IMR-90 (cell line): ENCODE results near the gene PLIN5. TPM values are rescaled to one million over a fixed set of nuclear protein-coding genes. Genes with fewer than 3 reads are reported as not detected.

Experiments
- ATAC-seq: fragments of 200-7000 bp; cut with Tn5 transposase; 2 replicates; pipeline ENCODE4 v1.9.1; 2020; ENCODE audit warnings: low read depth, mild to moderate bottlenecking, moderate library complexity
- BruUV-seq: library from RNA; stranded (reverse); fragments of 400-500 nt; replicated peaks from 2 replicates; lab custom pipeline; 2021; lab: Mats Ljungman, UMichigan
- CTCF ChIA-PET: fragments of 300-600 bp; formaldehyde crosslinking; extraction: SDS; loops from one replicate; lab custom pipeline; 2021; ENCODE audit warnings: antibody characterized with exemption; lab: Yijun Ruan, JAX
- POLR2A ChIA-PET: fragments of 300-600 bp; sonication (Branson Sonifier 250); formaldehyde crosslinking; loops from one replicate; lab custom pipeline; 2022; ENCODE audit warnings: antibody characterized with exemption; ENCODE audit not compliant: unreplicated experiment; lab: Charles Lee
- DNase-seq: peaks from one replicate; pipeline ENCODE4 v3.0.0; 2013
- H2AFZ ChIP-seq: replicated peaks from 2 replicates; pipeline ENCODE3; 2013; ENCODE audit warnings: low read length, mild to moderate bottlenecking; ENCODE audit not compliant: poor library complexity
- H2AK5ac ChIP-seq: 2 replicates; pipeline ENCODE4 v1.6.1; 2013; ENCODE audit warnings: low read depth, low read length, inconsistent platforms
- H2AK9ac ChIP-seq: replicated peaks from 2 replicates; pipeline ENCODE3; 2013; ENCODE audit warnings: mild to moderate bottlenecking, low read depth, low read length, moderate library complexity; ENCODE audit not compliant: poor library complexity
- H2BK120ac ChIP-seq: 2 replicates; pipeline ENCODE4 v1.6.1; 2013; ENCODE audit warnings: low read depth, low read length, inconsistent platforms
- H2BK15ac ChIP-seq: 3 replicates; pipeline ENCODE4 v1.6.1; 2013; ENCODE audit warnings: low read depth, low read length, inconsistent platforms
- H2BK20ac ChIP-seq: 2 replicates; pipeline ENCODE4 v1.6.1; 2013; ENCODE audit warnings: low read depth, mild to moderate bottlenecking, inconsistent platforms, low read length, moderate library complexity
- H2BK5ac ChIP-seq: 2 replicates; pipeline ENCODE4 v1.6.1; 2013; ENCODE audit warnings: mild to moderate bottlenecking, low read depth, low read length, inconsistent platforms; ENCODE audit not compliant: poor library complexity, severe bottlenecking
- H3K14ac ChIP-seq: replicated peaks from 2 replicates; pipeline ENCODE4 v1.6.1; 2013; ENCODE audit warnings: low read depth, low read length, inconsistent platforms
- H3K18ac ChIP-seq: 2 replicates; pipeline ENCODE4 v1.6.1; 2013; ENCODE audit warnings: low read depth, low read length, control low read depth
- H3K23ac ChIP-seq: 2 replicates; pipeline ENCODE4 v1.6.1; 2013; ENCODE audit warnings: low read depth, low read length, inconsistent platforms
- H3K27ac ChIP-seq: 2 replicates; pipeline ENCODE4 v1.5.1; 2013; ENCODE audit warnings: mild to moderate bottlenecking, control low read depth, low read length; ENCODE audit not compliant: insufficient read depth
- H3K27me3 ChIP-seq: 2 replicates; pipeline ENCODE4 v1.6.1; 2013; ENCODE audit warnings: low read length; ENCODE audit not compliant: control insufficient read depth, insufficient read depth
- H3K36me3 ChIP-seq: 2 replicates; pipeline ENCODE4 v1.6.1; 2013; ENCODE audit warnings: low read length, mixed read lengths; ENCODE audit not compliant: control insufficient read depth, insufficient read depth
- H3K4ac ChIP-seq: 2 replicates; pipeline ENCODE4 v1.6.1; 2013; ENCODE audit warnings: low read depth, low read length, inconsistent platforms
- H3K4me1 ChIP-seq: 2 replicates; pipeline ENCODE4 v1.6.1; 2013; ENCODE audit warnings: low read length, mixed read lengths; ENCODE audit not compliant: control insufficient read depth, insufficient read depth
- H3K4me2 ChIP-seq: 2 replicates; pipeline ENCODE4 v1.6.1; 2013; ENCODE audit warnings: low read depth, mild to moderate bottlenecking, control low read depth, low read length, moderate library complexity
- H3K4me3 ChIP-seq: 2 replicates; pipeline ENCODE4 v1.5.1; 2013; ENCODE audit warnings: low read depth, mild to moderate bottlenecking, control low read depth, low read length, moderate library complexity; ENCODE audit not compliant: insufficient read depth
- H3K56ac ChIP-seq: 2 replicates; pipeline ENCODE4 v1.6.1; 2013; ENCODE audit warnings: low read length, inconsistent platforms; ENCODE audit not compliant: insufficient read depth; ENCODE audit errors: extremely low read depth
- H3K79me1 ChIP-seq, 2 experiments: 2 replicates each; pipeline ENCODE4 v1.6.1; 2013; ENCODE audit warnings: low read length in 2 of 2, inconsistent platforms in 1 of 2, low read depth in 1 of 2
- H3K9ac ChIP-seq: 2 replicates; pipeline ENCODE4 v1.6.1; 2013; ENCODE audit warnings: low read depth, low read length, control low read depth
- H3K9me1 ChIP-seq: 2 replicates; pipeline ENCODE4 v1.6.1; 2013; ENCODE audit warnings: low read length, inconsistent platforms; ENCODE audit not compliant: insufficient read depth
- H3K9me3 ChIP-seq: 2 replicates; pipeline ENCODE4 v1.6.1; 2013; ENCODE audit warnings: low read length; ENCODE audit not compliant: control insufficient read depth, insufficient read depth
- H4K20me1 ChIP-seq: 2 replicates; pipeline ENCODE4 v1.6.1; 2013; ENCODE audit warnings: low read length, inconsistent platforms; ENCODE audit not compliant: insufficient read depth
- H4K5ac ChIP-seq: 2 replicates; pipeline ENCODE4 v1.6.1; 2013; ENCODE audit warnings: mild to moderate bottlenecking, low read depth, low read length, control low read depth
- H4K8ac ChIP-seq, 2 experiments: 2 replicates each; pipeline ENCODE4 v1.6.1; 2013; ENCODE audit warnings: low read depth in 2 of 2, low read length in 2 of 2, control low read depth in 1 of 2, inconsistent platforms in 1 of 2
- H4K91ac ChIP-seq: 2 replicates; pipeline ENCODE4 v1.6.1; 2013; ENCODE audit warnings: low read depth, low read length, inconsistent platforms; ENCODE audit not compliant: insufficient read depth
- CEBPB ChIP-seq: IDR thresholded peaks from 2 replicates; pipeline ENCODE4 v1.6.1; 2012; ENCODE audit warnings: low read depth, low read length, improper control_type of control experiment
- CHD1 ChIP-seq: IDR thresholded peaks from 2 replicates; pipeline ENCODE4 v1.6.1; 2012; ENCODE audit warnings: low read depth, low read length, improper control_type of control experiment
- ELK1 ChIP-seq: fragments of 150-350 bp; IDR thresholded peaks from 2 replicates; pipeline ENCODE4 v1.6.1; 2016; ENCODE audit warnings: low read depth, mild to moderate bottlenecking, low read length, moderate library complexity, borderline replicate concordance
- FOS ChIP-seq: fragments of 150-350 bp; IDR thresholded peaks from 2 replicates; pipeline ENCODE4 v1.6.1; 2016; ENCODE audit warnings: low read depth, low read length
- MAZ ChIP-seq: IDR thresholded peaks from 2 replicates; pipeline ENCODE4 v1.6.1; 2012; ENCODE audit warnings: low read depth, mild to moderate bottlenecking, low read length, improper control_type of control experiment, moderate library complexity, borderline replicate concordance
- MXI1 ChIP-seq: IDR thresholded peaks from 2 replicates; pipeline ENCODE4 v1.6.1; 2012; ENCODE audit warnings: low read depth, mild to moderate bottlenecking, low read length, moderate library complexity, borderline replicate concordance
- NFE2L2 ChIP-seq: fragments of 150-350 bp; IDR thresholded peaks from 2 replicates; pipeline ENCODE4 v1.6.1; 2016; ENCODE audit warnings: low read depth, mild to moderate bottlenecking, low read length
- POLR2A ChIP-seq: IDR thresholded peaks from 2 replicates; pipeline ENCODE4 v1.6.1; 2012; ENCODE audit warnings: mild to moderate bottlenecking, low read depth, low read length
- RAD21 ChIP-seq: IDR thresholded peaks from 2 replicates; pipeline ENCODE4 v1.6.1; 2012; ENCODE audit warnings: low read length, improper control_type of control experiment
- RCOR1 ChIP-seq: IDR thresholded peaks from 2 replicates; pipeline ENCODE4 v1.6.1; 2012; ENCODE audit warnings: mild to moderate bottlenecking, low read length, improper control_type of control experiment; ENCODE audit not compliant: insufficient replicate concordance
- RFX5 ChIP-seq: IDR thresholded peaks from 2 replicates; pipeline ENCODE4 v1.8.0; 2012; ENCODE audit warnings: low read depth, mild to moderate bottlenecking, low read length, moderate library complexity
- SMC3 ChIP-seq: fragments of 150-350 bp; IDR thresholded peaks from 2 replicates; pipeline ENCODE4 v1.6.1; 2016; ENCODE audit warnings: low read depth, mild to moderate bottlenecking, antibody characterized with exemption, low read length, moderate library complexity
- USF2 ChIP-seq: fragments of 150-350 bp; IDR thresholded peaks from 2 replicates; pipeline ENCODE4 v1.6.1; 2017; ENCODE audit warnings: mild to moderate bottlenecking, antibody characterized with exemption, low read length, low read depth
- WGBS, 2 experiments: methylation state at CpG; one replicate each; pipeline versions ENCODE4 v1.1.5 to v1.1.7; 2013; ENCODE audit warnings: missing lambda C conversion rate in 2 of 2; ENCODE audit not compliant: insufficient read length in 1 of 2; ENCODE audit errors: extremely low coverage in 2 of 2; 5-methylcytosine and 5-hydroxymethylcytosine counted together
- dilution Hi-C: fragments of 300-500 bp; cut with HindIII; formaldehyde crosslinking; loops from one replicate; pipeline ENCODE4 v1.14.3; 2018; ENCODE audit warnings: low sequenced_read_pairs; ENCODE audit not compliant: unreplicated experiment
- in situ Hi-C: fragments of 300-500 bp; cut with MboI; formaldehyde crosslinking; loops from 3 replicates; pipeline ENCODE4 v1.14.3; 2019; ENCODE audit warnings: low sequenced_read_pairs, inconsistent platforms, mixed read lengths
- intact Hi-C: fragments of 100-400 bp; cut with micrococcal nuclease; formaldehyde crosslinking; loops from 2 replicates; pipeline ENCODE4 v1.10.0; 2022
- polyA plus RNA-seq, 3 experiments: library from polyadenylated mRNA; depleted of rRNA; stranded (reverse); fragments of >200 nt; gene quantifications; 2 replicates each; pipeline ENCODE4 v1.2.3, GENCODE V29; 2012; ENCODE audit warnings: low replicate concordance in 1 of 3
- total RNA-seq: library from RNA; depleted of rRNA; stranded (reverse); fragments of >200 nt; gene quantifications from 2 replicates; pipeline ENCODE4 v1.2.3, GENCODE V29; 2012

PLIN5 gene
- total and polyA plus RNA-seq, 2 of the 4 experiments (the other 2 are of a cell fraction) = not detected

GRCh38 chr19:4568886-4569285 is 33.9 kb upstream of the PLIN5 start:
- intact Hi-C loops = no loop called here
- H3K14ac ChIP-seq = no peak overlapping the region
- H2BK120ac ChIP-seq = no peak overlapping the region
- H2AK9ac ChIP-seq = no peak overlapping the region
- H3K27ac ChIP-seq = no peak overlapping the region
- TF ChIP-seq MXI1 (no peak), CEBPB (no peak), RFX5 (no peak), RCOR1 (no peak), MAZ (no peak), CHD1 (no peak), POLR2A (no peak), SMC3 (no peak), FOS (no peak), ELK1 (no peak), RAD21 (no peak), NFE2L2 (no peak), USF2 (no peak)
- ATAC-seq = no peak
- no peak overlapping the region for H4K91ac ChIP-seq
- WGBS, 2 experiments = 100% methylated on average over 1 of the region's 7 CpGs; no CpG with 5 or more reads in 1 of the 2 experiments
- H3K4ac ChIP-seq = no peak overlapping the region
- H2BK15ac ChIP-seq = no peak overlapping the region
- ChIA-PET POLR2A (no interaction called here), CTCF (interaction anchor here (0.6 to 0.8 kb wide), 2 partner anchors 10 to 68 kb away, joined by 3 to 4 read pairs; no protein-coding TSS in a partner anchor)
- no peak overlapping the region for H4K8ac ChIP-seq
- no peak overlapping the region for H2BK5ac ChIP-seq
- BruUV-seq = no TSS peak
- H3K4me1 ChIP-seq = no peaks in the 10 kb centered on the region
- H3K36me3 ChIP-seq = no peaks in the 10 kb centered on the region
- no peak overlapping the region for H3K9ac ChIP-seq
- no peak overlapping the region for H2AK5ac ChIP-seq
- H3K4me3 ChIP-seq = no peak overlapping the region
- H2BK20ac ChIP-seq = no peak overlapping the region
- in situ Hi-C loops = no loop called here
- no peaks in the 10 kb centered on the region for H4K20me1 ChIP-seq
- dilution Hi-C loops = no loop called here
- no peak overlapping the region for H2AFZ ChIP-seq
- no peak for DNase-seq
- H3K79me1 ChIP-seq = no peaks in the 10 kb centered on the region
- no peak overlapping the region for H3K23ac ChIP-seq
- no peaks in the 10 kb centered on the region for H3K27me3 ChIP-seq
- no peaks in the 10 kb centered on the region for H3K9me1 ChIP-seq
- no peak overlapping the region for H3K56ac ChIP-seq
- H3K9me3 ChIP-seq = no peaks in the 10 kb centered on the region
- no peak overlapping the region for H3K4me2 ChIP-seq
- H3K18ac ChIP-seq = no peak overlapping the region
- H4K5ac ChIP-seq = no peak overlapping the region
